Fibroblast of lung (primary cell): ENCODE measurements around the gene DCP1A.

Source experiments
- CTCF ChIP-seq, 2 donors: IDR thresholded peaks in 1 of 2; conservative IDR thresholded peaks in 1 of 2; 1 replicate in 1 of 2; 2 replicates in 1 of 2; pipeline ENCODE4 v1.5.1; 2011 to 2012; ENCODE audit warnings: low read length in 2 of 2, control low read depth in 1 of 2, inconsistent platforms in 1 of 2, low read depth in 1 of 2, mild to moderate bottlenecking in 1 of 2
- EZH2 ChIP-seq: IDR thresholded peaks from 2 replicates; pipeline ENCODE4 v1.5.1; 2012; ENCODE audit warnings: low read length, control low read depth, mild to moderate bottlenecking; ENCODE audit errors: missing control alignments

- TF ChIP-seq CTCF (conservative IDR thresholded peaks at IDR 0.05 in 1 of 2, IDR thresholded peaks at IDR 0.05 in 1 of 2; ENCODE audit: low read depth in 1 of 2, low read length in 2 of 2) (no peak), EZH2 (no peak)
These were observed 5.0 kb downstream of the DCP1A start for GRCh38 chr3:53342353-53342752.
